RPMI7951 (cell line): ENCODE results near the gene FGFBP3. TPM values are rescaled to one million over a fixed set of nuclear protein-coding genes. Genes with fewer than 3 reads are reported as not detected.

Experiments
- DNase-seq: peaks from one replicate; pipeline ENCODE4 v3.0.0-alpha.2; 2012; ENCODE audit warnings: low read depth
- total RNA-seq: library from RNA; depleted of rRNA; stranded (reverse); fragments of >200 nt; shearing (Covaris generic); gene quantifications from 2 replicates; pipeline ENCODE4 v1.2.3, GENCODE V29; 2014; rRNA removed

FGFBP3 gene
- total RNA-seq, 1 experiment from 2014 or later: 0.12 TPM

- DNase-seq: peak; percentile 3
Observed at GRCh38 chr10:91856637-91857036, 52.6 kb downstream of the FGFBP3 start.

Other genes starting within 250 kb of the FGFBP3 start
- gene TNKS2, start 111.1 kb downstream of the FGFBP3 start, total RNA-seq: 16.7 and 19.2 TPM in 2 replicates
- 19.0 TPM in 2 replicates for gene BTAF1, start 14.3 kb upstream of the FGFBP3 start, total RNA-seq